ENCODE results near the gene ATRNL1.

DNA sequence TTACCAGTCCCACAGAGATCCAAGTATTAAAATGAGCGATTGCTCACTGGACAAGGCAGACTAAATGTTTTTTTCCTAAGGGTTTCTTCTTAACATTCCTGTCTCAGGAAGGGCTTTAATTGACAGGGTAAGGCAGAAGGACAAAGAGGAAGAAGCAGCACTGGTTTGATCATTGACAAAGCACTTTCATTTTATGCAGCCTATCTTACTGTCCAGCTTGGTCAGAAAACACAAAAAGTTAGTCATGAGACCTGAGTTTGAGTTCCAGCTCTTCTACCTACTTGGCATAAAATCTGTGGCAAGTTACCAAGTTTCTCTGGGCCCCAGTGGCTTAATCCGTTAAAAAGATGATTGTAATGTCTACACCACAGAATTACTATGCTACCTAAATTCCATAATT lies 721.4 kb downstream of the ATRNL1 start:
- TF ChIP-seq POLR2A (IDR thresholded peaks at IDR 0.05) = no peak
- TF ChIP-seq, protein P1, sequence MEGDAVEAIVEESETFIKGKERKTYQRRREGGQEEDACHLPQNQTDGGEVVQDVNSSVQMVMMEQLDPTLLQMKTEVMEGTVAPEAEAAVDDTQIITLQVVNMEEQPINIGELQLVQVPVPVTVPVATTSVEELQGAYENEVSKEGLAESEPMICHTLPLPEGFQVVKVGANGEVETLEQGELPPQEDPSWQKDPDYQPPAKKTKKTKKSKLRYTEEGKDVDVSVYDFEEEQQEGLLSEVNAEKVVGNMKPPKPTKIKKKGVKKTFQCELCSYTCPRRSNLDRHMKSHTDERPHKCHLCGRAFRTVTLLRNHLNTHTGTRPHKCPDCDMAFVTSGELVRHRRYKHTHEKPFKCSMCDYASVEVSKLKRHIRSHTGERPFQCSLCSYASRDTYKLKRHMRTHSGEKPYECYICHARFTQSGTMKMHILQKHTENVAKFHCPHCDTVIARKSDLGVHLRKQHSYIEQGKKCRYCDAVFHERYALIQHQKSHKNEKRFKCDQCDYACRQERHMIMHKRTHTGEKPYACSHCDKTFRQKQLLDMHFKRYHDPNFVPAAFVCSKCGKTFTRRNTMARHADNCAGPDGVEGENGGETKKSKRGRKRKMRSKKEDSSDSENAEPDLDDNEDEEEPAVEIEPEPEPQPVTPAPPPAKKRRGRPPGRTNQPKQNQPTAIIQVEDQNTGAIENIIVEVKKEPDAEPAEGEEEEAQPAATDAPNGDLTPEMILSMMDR (IDR thresholded peaks at IDR 0.05) = no peak

Measured in Peyer's patch (tissue), 4 donors.